Measurements from ENCODE around the gene SLC14A1.

SLC14A1 gene

DNA sequence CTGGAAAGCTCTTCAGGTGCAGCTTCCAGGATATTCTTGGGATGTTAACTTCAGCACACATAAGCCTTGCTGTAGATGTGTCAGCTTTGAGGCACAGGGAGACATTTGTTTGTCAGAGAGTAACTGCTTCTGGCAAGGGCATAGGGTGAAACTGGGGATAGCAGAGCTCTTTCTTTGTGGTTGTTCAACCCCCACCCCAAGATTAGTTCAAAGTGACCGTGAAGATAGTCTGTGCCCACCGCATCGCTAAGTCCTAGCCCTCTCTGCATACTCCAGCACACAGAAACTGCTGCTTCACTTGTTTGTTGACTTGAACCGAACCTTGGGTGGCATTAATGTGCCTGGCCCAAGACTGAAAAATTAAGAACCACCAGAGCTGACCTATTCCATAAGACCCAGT lies 1.4 kb downstream of the SLC14A1 start:
- Histone ChIP-seq H3K4me3 (ENCODE audit: low read depth in 1 of 2, low read length in 2 of 2) (no peak overlapping the region), H3K4me1 (ENCODE audit: control insufficient read depth in 1 of 2, insufficient read depth in 2 of 2, low read length in 2 of 2) (no peaks in the 10 kb centered on the region), H3K27me3 (ENCODE audit: low read depth, low read length) (no peaks in the 10 kb centered on the region), H3K9me3 (ENCODE audit: control insufficient read depth in 1 of 2, low read length in 2 of 2) (no peaks in the 10 kb centered on the region), H3K36me3 (ENCODE audit: control insufficient read depth in 1 of 2, insufficient read depth in 2 of 2, low read length in 2 of 2) (no peaks in the 10 kb centered on the region), H3K27ac (ENCODE audit: low read length) (no peak overlapping the region)

- no peaks in the 10 kb centered on the region for H3K36me3 ChIP-seq (ENCODE audit: control insufficient read depth in 1 of 2, insufficient read depth in 2 of 2, low read length in 2 of 2)
- no peaks in the 10 kb centered on the region for H3K27me3 ChIP-seq (ENCODE audit: low read depth, low read length)
- H3K27ac ChIP-seq (ENCODE audit: low read length) = no peak overlapping the region
- H3K4me1 ChIP-seq (ENCODE audit: control insufficient read depth in 1 of 2, insufficient read depth in 2 of 2, low read length in 2 of 2) = no peaks in the 10 kb centered on the region
- no peak overlapping the region for H3K4me3 ChIP-seq (ENCODE audit: low read depth in 1 of 2, low read length in 2 of 2)
- H3K9me3 ChIP-seq (ENCODE audit: control insufficient read depth in 1 of 2, low read length in 2 of 2) = no peaks in the 10 kb centered on the region
Measured at GRCh38 chr18:45726603-45727002, 2.6 kb downstream of the SLC14A1 start.

DNA sequence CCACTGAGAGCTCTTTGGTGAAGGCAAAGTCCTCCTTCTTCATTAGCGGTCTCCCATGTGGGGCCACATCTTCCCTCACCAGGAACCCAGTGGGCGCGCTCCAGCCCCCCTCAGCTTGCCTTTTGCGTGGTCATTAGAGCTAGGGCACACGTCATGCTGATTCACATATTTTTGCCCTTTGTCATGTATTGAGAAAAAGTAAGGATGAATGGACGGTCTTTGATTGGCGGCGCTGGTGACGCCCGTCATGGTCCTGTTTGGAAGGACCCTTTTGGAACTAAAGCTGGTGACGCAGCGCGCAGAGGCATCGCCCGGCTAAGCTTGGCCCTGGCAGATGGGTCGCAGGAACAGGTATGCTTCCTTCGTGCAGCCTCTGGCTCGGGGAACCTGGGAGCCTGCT lies 3.1 kb downstream of the SLC14A1 start:
- H3K27ac ChIP-seq (ENCODE audit: low read length) = no peak overlapping the region
- no peak overlapping the region for H3K4me3 ChIP-seq (ENCODE audit: low read depth in 1 of 2, low read length in 2 of 2)
- no peaks in the 10 kb centered on the region for H3K4me1 ChIP-seq (ENCODE audit: control insufficient read depth in 1 of 2, insufficient read depth in 2 of 2, low read length in 2 of 2)
- no peaks in the 10 kb centered on the region for H3K36me3 ChIP-seq (ENCODE audit: control insufficient read depth in 1 of 2, insufficient read depth in 2 of 2, low read length in 2 of 2)
- no peaks in the 10 kb centered on the region for H3K9me3 ChIP-seq (ENCODE audit: control insufficient read depth in 1 of 2, low read length in 2 of 2)
- H3K27me3 ChIP-seq (ENCODE audit: low read depth, low read length) = no peaks in the 10 kb centered on the region

DNA sequence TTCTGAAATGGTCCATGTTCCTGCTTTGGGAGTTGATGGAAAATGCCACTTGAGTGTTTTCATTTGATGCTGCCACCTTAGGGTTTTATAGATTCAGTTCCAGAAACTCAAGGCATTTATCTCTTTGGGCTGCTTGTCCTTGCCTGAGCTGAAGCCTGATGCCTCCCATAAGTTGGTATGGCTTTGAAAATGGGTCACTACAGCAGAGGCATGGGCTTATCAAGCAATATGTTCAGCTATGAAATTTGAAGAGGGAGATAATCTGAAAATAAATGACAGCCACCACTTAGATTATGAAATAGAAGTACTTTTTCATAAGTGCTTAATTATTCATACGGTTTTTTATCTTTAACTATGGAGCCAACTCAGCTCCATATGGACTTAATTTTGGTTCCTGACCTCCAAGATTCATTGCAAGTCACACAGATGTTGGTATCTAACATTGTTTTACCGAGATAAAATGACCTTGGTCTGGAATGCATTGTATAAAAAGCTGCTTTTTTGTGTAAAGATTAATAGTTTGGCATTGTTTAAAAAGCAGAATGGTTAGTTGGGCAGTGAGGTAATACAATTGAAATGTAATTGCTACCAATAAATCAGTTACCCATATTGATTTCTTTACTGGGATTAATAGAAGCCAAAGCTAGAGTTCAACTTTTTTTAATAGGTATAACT lies 4.5 kb downstream of the SLC14A1 start:
- Histone ChIP-seq H3K4me3 (ENCODE audit: low read depth in 1 of 2, low read length in 2 of 2) (no peak overlapping the region), H3K27ac (ENCODE audit: low read length) (no peak overlapping the region), H3K4me1 (ENCODE audit: control insufficient read depth in 1 of 2, insufficient read depth in 2 of 2, low read length in 2 of 2) (no peaks in the 10 kb centered on the region), H3K9me3 (ENCODE audit: control insufficient read depth in 1 of 2, low read length in 2 of 2) (no peaks in the 10 kb centered on the region), H3K36me3 (ENCODE audit: control insufficient read depth in 1 of 2, insufficient read depth in 2 of 2, low read length in 2 of 2) (no peaks in the 10 kb centered on the region), H3K27me3 (ENCODE audit: low read depth, low read length) (no peaks in the 10 kb centered on the region)

- Histone ChIP-seq H3K9me3 (ENCODE audit: control insufficient read depth in 1 of 2, low read length in 2 of 2) (no peaks in the 10 kb centered on the region), H3K36me3 (ENCODE audit: control insufficient read depth in 1 of 2, insufficient read depth in 2 of 2, low read length in 2 of 2) (no peaks in the 10 kb centered on the region), H3K27ac (ENCODE audit: low read length) (no peak overlapping the region), H3K4me3 (ENCODE audit: low read depth in 1 of 2, low read length in 2 of 2) (no peak overlapping the region), H3K4me1 (ENCODE audit: control insufficient read depth in 1 of 2, insufficient read depth in 2 of 2, low read length in 2 of 2) (no peaks in the 10 kb centered on the region), H3K27me3 (ENCODE audit: low read depth, low read length) (no peaks in the 10 kb centered on the region)
Measured at GRCh38 chr18:45730832-45731575, 7.0 kb downstream of the SLC14A1 start.

DNA sequence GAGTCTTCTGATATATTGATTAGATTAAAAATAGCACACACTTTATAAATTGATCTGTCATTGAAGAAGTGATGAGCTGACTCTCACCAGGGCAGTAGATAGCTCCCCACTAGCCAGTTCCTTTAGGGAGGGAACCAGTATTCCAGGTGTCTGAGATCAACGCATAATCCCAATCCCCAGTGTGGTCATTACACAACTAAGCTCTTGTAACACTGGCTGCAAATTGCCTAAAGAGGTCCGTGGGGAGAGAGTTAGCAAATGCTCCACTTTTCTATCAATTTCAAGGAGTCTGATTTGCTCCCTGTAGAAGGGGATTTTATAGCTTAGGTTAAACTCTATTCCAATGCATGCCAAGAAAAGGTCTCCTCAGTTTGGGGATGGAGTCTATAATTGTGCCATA lies 7.7 kb downstream of the SLC14A1 start:
- no peaks in the 10 kb centered on the region for H3K9me3 ChIP-seq (ENCODE audit: control insufficient read depth in 1 of 2, low read length in 2 of 2)
- H3K4me1 ChIP-seq (ENCODE audit: control insufficient read depth in 1 of 2, insufficient read depth in 2 of 2, low read length in 2 of 2) = no peaks in the 10 kb centered on the region
- H3K27ac ChIP-seq (ENCODE audit: low read length) = no peak overlapping the region
- no peak overlapping the region for H3K4me3 ChIP-seq (ENCODE audit: low read depth in 1 of 2, low read length in 2 of 2)
- H3K27me3 ChIP-seq (ENCODE audit: low read depth, low read length) = no peaks in the 10 kb centered on the region
- no peaks in the 10 kb centered on the region for H3K36me3 ChIP-seq (ENCODE audit: control insufficient read depth in 1 of 2, insufficient read depth in 2 of 2, low read length in 2 of 2)

DNA sequence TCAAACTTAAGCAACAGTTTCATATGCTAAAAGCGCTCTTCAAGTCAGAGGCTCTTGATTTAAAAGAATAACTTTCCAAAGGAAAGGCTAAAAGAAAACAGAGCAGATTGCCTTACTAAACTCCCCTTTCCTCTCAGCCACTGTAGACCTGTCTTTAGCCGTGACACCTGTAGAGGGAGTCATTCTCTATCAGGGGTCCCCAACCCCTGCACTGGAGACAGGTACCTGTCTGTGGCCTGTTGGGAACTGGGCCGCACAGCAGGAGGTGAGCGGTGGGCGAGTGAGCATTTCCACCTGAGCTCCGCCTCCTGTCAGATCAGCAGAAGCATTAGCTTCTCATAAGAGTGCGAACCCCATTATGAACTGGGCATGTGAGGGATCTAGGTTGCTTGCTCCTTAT lies 9.6 kb downstream of the SLC14A1 start:
- Histone ChIP-seq H3K27ac (ENCODE audit: low read length) (no peak overlapping the region), H3K9me3 (ENCODE audit: control insufficient read depth in 1 of 2, low read length in 2 of 2) (no peaks in the 10 kb centered on the region), H3K36me3 (ENCODE audit: control insufficient read depth in 1 of 2, insufficient read depth in 2 of 2, low read length in 2 of 2) (no peaks in the 10 kb centered on the region), H3K4me3 (ENCODE audit: low read depth in 1 of 2, low read length in 2 of 2) (no peak overlapping the region), H3K4me1 (ENCODE audit: control insufficient read depth in 1 of 2, insufficient read depth in 2 of 2, low read length in 2 of 2) (no peaks in the 10 kb centered on the region), H3K27me3 (ENCODE audit: low read depth, low read length) (no peaks in the 10 kb centered on the region)

DNA sequence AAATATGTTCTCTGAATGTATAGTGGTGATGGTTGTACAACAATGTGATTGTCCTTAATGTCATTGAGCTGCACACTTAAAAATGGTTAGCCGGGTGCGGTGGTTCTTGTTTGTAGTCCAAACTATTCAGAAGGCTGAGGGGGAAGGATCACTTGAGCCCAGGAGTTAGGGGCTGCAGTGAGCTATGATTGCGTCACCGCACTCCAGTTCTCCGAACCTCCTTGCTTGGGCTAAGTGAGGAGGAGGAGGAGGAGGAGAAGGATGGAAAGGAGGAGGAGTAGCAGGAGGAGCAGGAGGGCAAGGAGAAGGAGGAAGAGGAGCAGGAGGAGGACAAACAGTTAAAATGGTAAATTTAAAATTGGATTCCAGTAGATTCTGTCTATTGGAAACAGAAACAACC lies 10.5 kb downstream of the SLC14A1 start:
- no peaks in the 10 kb centered on the region for H3K9me3 ChIP-seq (ENCODE audit: control insufficient read depth in 1 of 2, low read length in 2 of 2)
- H3K4me3 ChIP-seq (ENCODE audit: low read depth in 1 of 2, low read length in 2 of 2) = no peak overlapping the region
- no peaks in the 10 kb centered on the region for H3K27me3 ChIP-seq (ENCODE audit: low read depth, low read length)
- H3K36me3 ChIP-seq (ENCODE audit: control insufficient read depth in 1 of 2, insufficient read depth in 2 of 2, low read length in 2 of 2) = no peaks in the 10 kb centered on the region
- no peak overlapping the region for H3K27ac ChIP-seq (ENCODE audit: low read length)
- no peaks in the 10 kb centered on the region for H3K4me1 ChIP-seq (ENCODE audit: control insufficient read depth in 1 of 2, insufficient read depth in 2 of 2, low read length in 2 of 2)

- H3K4me3 ChIP-seq (ENCODE audit: low read depth in 1 of 2, low read length in 2 of 2) = no peak overlapping the region
- H3K27me3 ChIP-seq (ENCODE audit: low read depth, low read length) = no peaks in the 10 kb centered on the region
- H3K4me1 ChIP-seq (ENCODE audit: control insufficient read depth in 1 of 2, insufficient read depth in 2 of 2, low read length in 2 of 2) = no peaks in the 10 kb centered on the region
- no peaks in the 10 kb centered on the region for H3K36me3 ChIP-seq (ENCODE audit: control insufficient read depth in 1 of 2, insufficient read depth in 2 of 2, low read length in 2 of 2)
- H3K27ac ChIP-seq (ENCODE audit: low read length) = no peak overlapping the region
- H3K9me3 ChIP-seq (ENCODE audit: control insufficient read depth in 1 of 2, low read length in 2 of 2) = no peaks in the 10 kb centered on the region
Measured at GRCh38 chr18:45734944-45735343, 11.0 kb downstream of the SLC14A1 start.

DNA sequence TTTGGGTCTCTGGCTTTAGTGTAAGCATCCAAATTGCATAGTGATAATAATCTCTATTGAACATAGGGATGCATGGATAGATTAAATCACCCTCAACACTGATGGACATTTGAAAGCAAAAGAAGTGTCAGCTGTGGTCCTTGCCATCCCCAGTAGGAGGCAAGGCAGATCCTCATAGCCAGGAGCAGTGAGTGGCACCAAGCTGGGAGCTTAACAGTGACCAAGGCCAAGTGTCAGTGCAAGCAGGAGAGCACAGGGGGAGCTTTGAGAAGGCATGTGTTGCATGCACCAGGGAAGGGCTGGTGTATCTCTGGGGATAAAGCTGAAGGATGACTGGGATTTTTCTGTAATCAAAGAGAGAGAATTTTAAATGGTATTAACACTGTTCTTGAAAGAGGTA lies 14.7 kb downstream of the SLC14A1 start:
- Histone ChIP-seq H3K27me3 (ENCODE audit: low read depth, low read length) (no peaks in the 10 kb centered on the region), H3K4me3 (ENCODE audit: low read depth in 1 of 2, low read length in 2 of 2) (no peak overlapping the region), H3K27ac (ENCODE audit: low read length) (no peak overlapping the region), H3K4me1 (ENCODE audit: control insufficient read depth in 1 of 2, insufficient read depth in 2 of 2, low read length in 2 of 2) (no peaks in the 10 kb centered on the region), H3K9me3 (ENCODE audit: control insufficient read depth in 1 of 2, low read length in 2 of 2) (no peaks in the 10 kb centered on the region), H3K36me3 (ENCODE audit: control insufficient read depth in 1 of 2, insufficient read depth in 2 of 2, low read length in 2 of 2) (no peaks in the 10 kb centered on the region)

DNA sequence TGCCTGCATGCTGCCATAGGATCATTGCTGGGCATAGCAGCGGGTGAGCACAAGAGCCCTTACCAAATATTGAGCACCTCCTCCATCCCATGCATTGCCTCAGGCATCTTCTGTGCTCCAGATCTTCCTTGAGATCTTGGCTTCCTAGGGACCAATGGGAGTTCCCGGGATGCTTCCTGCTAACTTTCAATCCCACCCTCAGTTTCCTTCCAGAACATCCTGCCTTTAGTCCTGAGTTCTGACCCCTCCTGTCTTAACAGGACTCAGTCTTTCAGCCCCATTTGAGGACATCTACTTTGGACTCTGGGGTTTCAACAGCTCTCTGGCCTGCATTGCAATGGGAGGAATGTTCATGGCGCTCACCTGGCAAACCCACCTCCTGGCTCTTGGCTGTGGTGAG lies 15.3 kb downstream of the SLC14A1 start:
- no peak overlapping the region for H3K4me3 ChIP-seq (ENCODE audit: low read depth in 1 of 2, low read length in 2 of 2)
- no peaks in the 10 kb centered on the region for H3K27me3 ChIP-seq (ENCODE audit: low read depth, low read length)
- no peak overlapping the region for H3K27ac ChIP-seq (ENCODE audit: low read length)
- H3K4me1 ChIP-seq (ENCODE audit: control insufficient read depth in 1 of 2, insufficient read depth in 2 of 2, low read length in 2 of 2) = no peaks in the 10 kb centered on the region
- no peaks in the 10 kb centered on the region for H3K9me3 ChIP-seq (ENCODE audit: control insufficient read depth in 1 of 2, low read length in 2 of 2)
- no peaks in the 10 kb centered on the region for H3K36me3 ChIP-seq (ENCODE audit: control insufficient read depth in 1 of 2, insufficient read depth in 2 of 2, low read length in 2 of 2)

- Histone ChIP-seq H3K36me3 (ENCODE audit: control insufficient read depth in 1 of 2, insufficient read depth in 2 of 2, low read length in 2 of 2) (no peaks in the 10 kb centered on the region), H3K9me3 (ENCODE audit: control insufficient read depth in 1 of 2, low read length in 2 of 2) (no peaks in the 10 kb centered on the region), H3K4me3 (ENCODE audit: low read depth in 1 of 2, low read length in 2 of 2) (no peak overlapping the region), H3K27ac (ENCODE audit: low read length) (no peak overlapping the region), H3K4me1 (ENCODE audit: control insufficient read depth in 1 of 2, insufficient read depth in 2 of 2, low read length in 2 of 2) (no peaks in the 10 kb centered on the region), H3K27me3 (ENCODE audit: low read depth, low read length) (no peaks in the 10 kb centered on the region)
Measured at GRCh38 chr18:45739848-45740247, 15.9 kb downstream of the SLC14A1 start.

Measured in muscle layer of duodenum (tissue), 2 donors.